Measurements from ENCODE around the gene DIRAS1.

Gene DIRAS1

DNA sequence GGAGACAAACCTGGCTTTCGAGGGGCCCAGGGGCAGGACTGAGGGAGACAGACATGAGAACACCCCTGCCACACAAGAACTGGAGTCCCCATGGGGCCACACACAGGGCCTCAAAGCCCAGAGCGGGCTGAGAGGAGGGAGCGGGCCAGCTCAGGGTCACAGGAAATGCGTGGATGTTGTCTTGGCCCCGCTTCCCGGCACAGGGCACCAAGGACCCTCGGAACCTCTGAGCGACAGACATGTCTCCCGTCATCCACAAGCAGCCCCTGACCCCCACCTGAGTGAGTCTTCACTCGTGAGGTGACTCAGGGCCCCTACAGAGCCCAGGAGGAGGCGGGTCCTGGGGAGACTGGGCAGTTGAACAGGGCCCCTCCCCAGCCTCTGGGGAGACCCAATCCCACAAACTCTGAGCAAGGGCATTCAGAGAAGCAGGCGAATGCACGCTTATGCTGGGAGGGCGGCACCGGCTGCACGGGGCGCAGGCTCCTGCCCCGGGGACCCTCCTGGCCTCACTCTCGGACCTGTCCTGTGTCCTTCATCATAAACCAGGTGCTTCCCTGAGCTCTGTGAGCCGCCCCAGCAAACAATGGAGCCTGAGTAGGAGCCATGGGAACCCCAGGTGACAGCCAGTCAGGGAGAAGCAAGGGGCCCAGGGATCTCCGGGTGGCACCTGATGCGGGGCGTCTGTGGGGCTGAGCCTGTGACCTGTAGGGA, 41.8 kb upstream of the DIRAS1 start:
- no peak overlapping the region for H3K4me3 ChIP-seq (ENCODE audit: extremely low read depth, insufficient read depth, low read length, poor library complexity, severe bottlenecking)
- H3K36me3 ChIP-seq (ENCODE audit: control insufficient read depth, insufficient read depth, low read length): peaks cover 88% of the 10 kb centered on the region
- H3K4me1 ChIP-seq (ENCODE audit: control insufficient read depth, insufficient read depth, low read length, poor library complexity, severe bottlenecking): no peaks in the 10 kb centered on the region
- H3K9me3 ChIP-seq (ENCODE audit: control insufficient read depth, low read length): no peaks in the 10 kb centered on the region
- no peak overlapping the region for H3K27ac ChIP-seq (ENCODE audit: low read depth, low read length, severe bottlenecking)
- WGBS, 2 experiments (ENCODE audit: insufficient coverage in 2 of 2): 94 to 97% methylated on average over 17 to 23 of the region's 23 CpGs

DNA sequence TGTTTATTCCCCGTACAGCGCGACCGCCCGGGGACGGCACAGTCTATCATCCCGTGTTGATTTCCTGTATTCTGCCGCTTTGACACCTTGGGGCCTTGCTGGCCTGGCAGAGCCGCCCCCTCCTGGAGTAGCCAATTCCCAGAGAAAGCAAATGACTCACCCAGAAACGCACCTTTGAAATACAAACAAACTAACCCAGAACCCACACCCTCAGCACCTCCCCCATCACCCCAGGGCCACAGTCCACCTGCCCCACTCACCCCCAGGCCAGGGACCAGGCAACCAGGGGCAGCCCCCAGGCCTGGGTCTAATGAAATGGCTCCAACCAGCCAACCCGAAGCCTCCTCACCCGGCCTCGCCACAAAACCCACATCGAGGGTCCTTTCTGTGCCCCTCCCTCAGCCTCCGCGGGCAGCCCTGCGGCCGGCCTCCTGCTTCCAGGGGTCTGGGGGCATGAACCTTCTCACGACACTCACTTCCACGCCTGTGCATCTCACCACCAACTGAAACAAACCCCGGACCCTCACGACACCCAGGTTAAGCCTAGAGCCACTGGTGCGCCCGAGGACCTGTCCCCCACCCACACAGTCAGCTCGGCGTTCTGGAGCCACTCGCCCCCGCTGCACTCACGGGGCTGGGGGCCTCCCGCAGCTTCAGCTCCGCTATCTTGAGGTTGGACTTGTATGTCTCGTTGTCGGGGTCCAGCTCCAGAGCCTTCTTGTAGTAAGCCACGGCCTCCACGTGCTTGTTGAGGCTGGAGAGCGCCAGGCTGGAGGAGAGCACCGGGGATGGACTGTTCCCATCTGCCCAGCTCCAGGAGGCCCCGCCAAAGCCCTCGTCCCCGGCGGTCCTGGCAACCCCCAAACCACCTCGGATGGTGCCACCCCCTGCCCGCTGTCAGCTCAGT, 41.0 kb upstream of the DIRAS1 start:
- Histone ChIP-seq H3K4me3 (ENCODE audit: extremely low read depth, insufficient read depth, low read length, poor library complexity, severe bottlenecking) (no peak overlapping the region), H3K36me3 (ENCODE audit: control insufficient read depth, insufficient read depth, low read length) (peaks cover 85% of the 10 kb centered on the region), H3K27ac (ENCODE audit: low read depth, low read length, severe bottlenecking) (no peak overlapping the region), H3K9me3 (ENCODE audit: control insufficient read depth, low read length) (no peaks in the 10 kb centered on the region), H3K4me1 (ENCODE audit: control insufficient read depth, insufficient read depth, low read length, poor library complexity, severe bottlenecking) (no peaks in the 10 kb centered on the region)
- WGBS, 2 experiments (ENCODE audit: insufficient coverage in 2 of 2): 94 to 95% methylated on average over 20 to 43 of the region's 43 CpGs

DNA sequence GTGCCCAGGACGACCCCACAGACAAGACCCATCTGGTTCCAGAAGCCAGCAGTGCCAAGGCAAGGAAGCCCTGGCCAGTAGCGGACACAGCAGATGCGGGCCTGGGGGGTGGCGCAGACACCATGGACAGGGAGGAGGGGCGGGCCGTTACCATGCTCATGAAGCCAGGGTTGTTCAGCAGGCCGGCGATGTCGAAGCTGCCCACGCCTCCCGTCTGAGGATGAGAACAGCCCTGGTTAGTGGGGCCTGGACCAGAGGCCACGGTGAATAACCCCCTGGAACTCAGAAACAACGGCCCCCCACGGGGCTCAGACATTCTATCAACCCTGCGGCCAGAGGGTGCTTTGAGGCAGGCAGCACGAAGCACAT, 40.1 kb upstream of the DIRAS1 start:
- no peak overlapping the region for H3K27ac ChIP-seq (ENCODE audit: low read depth, low read length, severe bottlenecking)
- H3K4me1 ChIP-seq (ENCODE audit: control insufficient read depth, insufficient read depth, low read length, poor library complexity, severe bottlenecking): no peaks in the 10 kb centered on the region
- no peaks in the 10 kb centered on the region for H3K9me3 ChIP-seq (ENCODE audit: control insufficient read depth, low read length)
- peaks cover 86% of the 10 kb centered on the region for H3K36me3 ChIP-seq (ENCODE audit: control insufficient read depth, insufficient read depth, low read length)
- H3K4me3 ChIP-seq (ENCODE audit: extremely low read depth, insufficient read depth, low read length, poor library complexity, severe bottlenecking): no peak overlapping the region
- WGBS, 2 experiments (ENCODE audit: insufficient coverage in 2 of 2): 91 to 94% methylated on average over 15 of the region's 16 CpGs

DNA sequence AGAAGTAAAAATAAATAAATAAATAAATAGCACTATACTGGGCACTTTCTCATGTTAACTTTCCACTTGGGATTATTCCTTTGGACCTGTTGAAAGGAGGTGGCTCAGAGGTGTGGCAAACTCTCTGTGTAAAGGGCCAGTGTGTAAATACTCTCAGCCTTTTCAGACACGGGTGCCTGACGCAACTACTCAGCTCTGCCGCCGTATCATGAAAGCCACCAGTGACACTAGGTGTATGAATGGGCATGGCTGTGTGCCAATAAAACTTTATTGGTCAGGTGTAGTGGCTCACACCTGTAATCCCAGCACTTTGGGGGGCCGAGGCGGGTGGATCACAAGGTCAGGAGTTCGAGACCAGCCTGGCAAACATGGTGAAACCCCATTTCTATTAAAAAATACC, 38.8 kb upstream of the DIRAS1 start:
- 98 to 100% methylated on average over 7 of the region's 7 CpGs for whole genome bisulfite sequencing, 2 experiments (ENCODE audit: insufficient coverage in 2 of 2)
- Histone ChIP-seq H3K9me3 (ENCODE audit: control insufficient read depth, low read length) (no peaks in the 10 kb centered on the region), H3K4me1 (ENCODE audit: control insufficient read depth, insufficient read depth, low read length, poor library complexity, severe bottlenecking) (no peaks in the 10 kb centered on the region), H3K27ac (ENCODE audit: low read depth, low read length, severe bottlenecking) (no peak overlapping the region), H3K4me3 (ENCODE audit: extremely low read depth, insufficient read depth, low read length, poor library complexity, severe bottlenecking) (no peak overlapping the region), H3K36me3 (ENCODE audit: control insufficient read depth, insufficient read depth, low read length) (peaks cover 89% of the 10 kb centered on the region)

DNA sequence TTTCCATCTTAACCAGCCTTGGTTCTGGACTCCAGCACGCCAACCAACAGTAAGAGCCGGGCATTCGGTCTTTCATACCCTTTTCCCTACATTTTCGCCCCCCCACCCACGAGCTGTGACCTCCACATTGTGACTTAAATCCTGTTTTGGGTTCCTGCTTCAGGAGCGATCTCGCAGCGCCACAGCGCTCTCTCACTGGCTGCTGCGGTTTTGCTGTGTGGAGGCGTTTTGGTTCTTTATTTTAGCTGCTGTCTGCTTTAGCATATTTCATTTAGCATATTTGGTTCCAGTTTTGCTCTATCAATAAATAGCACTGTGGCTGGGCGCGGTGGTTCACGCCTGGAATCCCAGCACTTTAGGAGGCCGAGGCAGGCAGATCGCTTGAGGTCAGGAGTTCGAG, 38.2 kb upstream of the DIRAS1 start:
- 92 to 96% methylated on average over 9 to 13 of the region's 17 CpGs for WGBS, 2 experiments (ENCODE audit: insufficient coverage in 2 of 2)

DNA sequence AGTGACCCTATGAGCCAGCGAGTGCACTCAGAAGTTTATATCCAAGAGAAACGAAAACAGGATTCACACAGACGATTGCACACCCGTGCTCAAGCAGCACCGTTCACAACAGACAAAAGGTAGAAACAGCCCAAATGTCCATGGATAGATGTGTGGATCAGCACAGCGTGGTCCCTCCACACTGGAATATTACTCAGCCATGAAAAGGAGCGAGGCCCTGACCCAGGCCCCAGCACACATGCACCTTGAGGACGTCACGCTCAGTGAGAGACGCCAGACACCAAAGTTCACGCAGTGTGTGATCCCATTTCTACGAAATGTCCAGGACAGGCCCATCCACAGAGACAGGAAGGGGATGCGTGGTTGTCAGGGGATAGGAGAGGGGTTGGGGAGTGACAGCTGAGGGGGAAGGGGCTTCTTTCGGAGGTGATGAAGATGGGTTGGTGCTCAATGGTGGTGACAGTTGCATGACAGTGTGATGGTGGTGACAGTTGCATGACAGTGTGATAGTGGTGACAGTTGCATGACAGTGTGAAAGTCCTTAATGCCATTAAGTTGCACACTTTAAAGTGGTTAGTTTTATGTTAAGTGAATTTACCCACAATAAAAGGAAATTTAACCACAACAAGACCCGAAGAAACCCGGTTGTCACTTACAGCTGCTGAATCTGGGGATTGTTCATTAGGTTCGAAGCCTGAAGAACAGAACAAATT, 37.6 kb upstream of the DIRAS1 start:
- Histone ChIP-seq H3K27ac (ENCODE audit: low read depth, low read length, severe bottlenecking) (no peak overlapping the region), H3K36me3 (ENCODE audit: control insufficient read depth, insufficient read depth, low read length) (peaks cover 88% of the 10 kb centered on the region), H3K4me3 (ENCODE audit: extremely low read depth, insufficient read depth, low read length, poor library complexity, severe bottlenecking) (no peak overlapping the region), H3K9me3 (ENCODE audit: control insufficient read depth, low read length) (no peaks in the 10 kb centered on the region), H3K4me1 (ENCODE audit: control insufficient read depth, insufficient read depth, low read length, poor library complexity, severe bottlenecking) (no peaks in the 10 kb centered on the region)
- 98 to 99% methylated on average over 16 to 17 of the region's 17 CpGs for WGBS, 2 experiments (ENCODE audit: insufficient coverage in 2 of 2)

More for the DNA sequence above, 38.2 kb upstream of the DIRAS1 start:
- no peaks in the 10 kb centered on the region for H3K9me3 ChIP-seq (ENCODE audit: control insufficient read depth, low read length)
- no peak overlapping the region for H3K27ac ChIP-seq (ENCODE audit: low read depth, low read length, severe bottlenecking)
- H3K36me3 ChIP-seq (ENCODE audit: control insufficient read depth, insufficient read depth, low read length): peaks cover 89% of the 10 kb centered on the region
- H3K4me3 ChIP-seq (ENCODE audit: extremely low read depth, insufficient read depth, low read length, poor library complexity, severe bottlenecking): no peak overlapping the region
- H3K4me1 ChIP-seq (ENCODE audit: control insufficient read depth, insufficient read depth, low read length, poor library complexity, severe bottlenecking): no peaks in the 10 kb centered on the region

DNA sequence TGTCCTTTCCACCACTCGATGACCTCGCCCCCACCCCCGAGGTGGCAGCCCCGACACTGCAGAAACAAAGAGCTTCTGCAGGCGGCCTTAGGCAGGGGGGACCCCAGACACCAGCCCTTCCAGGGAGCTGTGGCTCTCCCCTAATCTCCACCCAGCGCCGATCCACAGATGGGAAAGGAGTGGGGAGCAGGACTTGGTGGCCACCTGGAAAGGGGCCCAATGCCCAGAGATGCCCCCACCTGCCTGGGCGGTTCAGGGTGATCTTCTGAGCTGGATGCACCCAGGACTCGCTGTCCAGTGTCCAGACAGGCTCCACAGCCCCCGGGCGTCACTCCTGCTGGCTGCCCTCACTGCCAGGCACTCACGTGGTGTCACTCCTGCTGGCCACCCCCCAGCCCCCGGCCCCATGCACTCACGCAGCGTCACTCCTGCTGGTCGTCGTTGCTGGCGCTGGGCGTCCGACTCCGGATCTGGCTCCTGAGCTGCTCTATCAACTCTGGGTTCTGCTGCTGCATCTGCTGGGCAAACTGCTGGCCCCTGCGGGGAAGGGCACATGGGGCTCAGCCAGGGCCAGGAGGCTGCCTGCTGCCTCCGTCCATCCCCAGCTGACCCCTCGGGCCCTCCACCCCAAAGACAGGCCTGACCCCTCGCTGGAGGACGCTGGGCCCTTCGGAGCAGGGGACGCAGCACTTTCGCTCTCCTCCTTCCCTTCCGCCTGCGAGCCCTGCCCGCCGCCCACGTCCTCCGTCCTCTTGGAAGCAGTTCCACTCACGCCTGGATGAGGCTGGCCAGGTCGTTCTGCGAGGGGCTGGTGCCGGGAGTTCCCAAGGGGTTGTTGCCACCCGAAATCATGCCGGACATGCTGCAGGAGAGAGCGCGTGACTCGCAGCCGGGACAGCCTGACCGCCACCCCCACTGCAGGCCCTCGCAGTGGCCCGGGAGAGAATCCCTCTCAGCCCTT, 36.0 kb upstream of the DIRAS1 start:
- WGBS, 2 experiments (ENCODE audit: insufficient coverage in 2 of 2): 95 to 98% methylated on average over 41 to 45 of the region's 48 CpGs
- H3K4me3 ChIP-seq (ENCODE audit: extremely low read depth, insufficient read depth, low read length, poor library complexity, severe bottlenecking): no peak overlapping the region
- no peak overlapping the region for H3K27ac ChIP-seq (ENCODE audit: low read depth, low read length, severe bottlenecking)
- H3K36me3 ChIP-seq (ENCODE audit: control insufficient read depth, insufficient read depth, low read length): peaks cover 78% of the 10 kb centered on the region
- no peaks in the 10 kb centered on the region for H3K4me1 ChIP-seq (ENCODE audit: control insufficient read depth, insufficient read depth, low read length, poor library complexity, severe bottlenecking)
- H3K9me3 ChIP-seq (ENCODE audit: control insufficient read depth, low read length): no peaks in the 10 kb centered on the region

DNA sequence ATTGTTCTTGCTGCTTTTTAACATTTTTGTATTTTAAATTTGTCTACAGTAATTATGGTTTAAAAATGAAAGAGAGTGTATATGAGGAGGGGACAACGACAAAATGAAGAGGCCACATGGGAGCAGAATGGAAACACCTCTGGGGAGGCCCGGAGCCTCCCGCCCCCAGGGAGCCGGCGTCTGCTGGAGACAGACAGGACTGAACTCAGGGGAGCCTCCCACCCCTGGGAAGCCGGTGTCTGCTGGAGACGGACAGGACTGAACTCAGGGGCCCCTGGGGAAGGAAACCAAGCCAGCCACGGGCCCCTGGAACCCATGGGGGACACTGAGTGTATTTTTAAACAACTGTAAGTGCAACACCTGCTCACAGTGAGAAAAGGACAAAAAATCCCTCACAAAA, 35.3 kb upstream of the DIRAS1 start:
- H3K9me3 ChIP-seq (ENCODE audit: control insufficient read depth, low read length): no peaks in the 10 kb centered on the region
- H3K36me3 ChIP-seq (ENCODE audit: control insufficient read depth, insufficient read depth, low read length): peaks cover 72% of the 10 kb centered on the region
- WGBS, 2 experiments (ENCODE audit: insufficient coverage in 2 of 2): 93 to 96% methylated on average over 8 of the region's 8 CpGs

DNA sequence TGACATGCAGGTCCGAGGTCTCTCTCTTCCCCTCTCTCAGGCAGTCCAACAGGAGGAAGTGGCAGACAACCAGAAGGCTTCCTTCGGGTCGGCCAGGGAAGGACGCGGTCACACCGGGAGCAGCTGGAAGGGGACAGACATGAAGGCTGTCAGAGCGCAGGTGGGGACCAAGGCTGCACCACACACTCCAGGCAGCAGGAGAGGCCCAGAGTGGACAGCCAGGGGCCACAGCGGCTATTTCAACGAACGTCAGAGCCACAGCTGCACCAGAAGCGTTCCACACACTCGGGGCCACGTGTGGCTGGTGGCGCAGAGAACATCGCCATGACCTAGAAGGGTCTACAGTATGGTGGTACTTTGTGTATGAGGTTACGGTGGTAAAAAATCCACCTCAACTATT, 34.6 kb upstream of the DIRAS1 start:
- peaks cover 67% of the 10 kb centered on the region for H3K36me3 ChIP-seq (ENCODE audit: control insufficient read depth, insufficient read depth, low read length)
- no peaks in the 10 kb centered on the region for H3K9me3 ChIP-seq (ENCODE audit: control insufficient read depth, low read length)
- WGBS, 2 experiments (ENCODE audit: insufficient coverage in 2 of 2): 92 to 97% methylated on average over 2 to 10 of the region's 16 CpGs
- H3K4me3 ChIP-seq (ENCODE audit: extremely low read depth, insufficient read depth, low read length, poor library complexity, severe bottlenecking): no peak overlapping the region
- H3K27ac ChIP-seq (ENCODE audit: low read depth, low read length, severe bottlenecking): no peak overlapping the region
- no peaks in the 10 kb centered on the region for H3K4me1 ChIP-seq (ENCODE audit: control insufficient read depth, insufficient read depth, low read length, poor library complexity, severe bottlenecking)

More for the DNA sequence above, 35.3 kb upstream of the DIRAS1 start:
- no peak overlapping the region for H3K27ac ChIP-seq (ENCODE audit: low read depth, low read length, severe bottlenecking)
- no peaks in the 10 kb centered on the region for H3K4me1 ChIP-seq (ENCODE audit: control insufficient read depth, insufficient read depth, low read length, poor library complexity, severe bottlenecking)
- H3K4me3 ChIP-seq (ENCODE audit: extremely low read depth, insufficient read depth, low read length, poor library complexity, severe bottlenecking): no peak overlapping the region

DNA sequence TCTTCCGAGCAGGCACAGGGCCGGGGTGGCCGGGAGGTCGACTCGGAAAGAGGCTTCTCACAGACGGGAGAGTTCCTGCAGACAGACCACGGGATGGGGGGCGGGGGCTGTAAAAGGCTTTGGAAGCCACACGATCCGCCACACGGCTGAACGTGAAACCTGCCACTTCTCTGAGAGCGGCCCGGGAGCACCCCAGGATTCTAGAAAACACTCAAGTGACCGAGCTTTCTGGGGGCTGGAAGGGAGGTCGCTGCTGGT, 34.2 kb upstream of the DIRAS1 start:
- Histone ChIP-seq H3K4me1 (ENCODE audit: control insufficient read depth, insufficient read depth, low read length, poor library complexity, severe bottlenecking) (no peaks in the 10 kb centered on the region), H3K36me3 (ENCODE audit: control insufficient read depth, insufficient read depth, low read length) (peaks cover 62% of the 10 kb centered on the region), H3K9me3 (ENCODE audit: control insufficient read depth, low read length) (no peaks in the 10 kb centered on the region), H3K27ac (ENCODE audit: low read depth, low read length, severe bottlenecking) (no peak overlapping the region), H3K4me3 (ENCODE audit: extremely low read depth, insufficient read depth, low read length, poor library complexity, severe bottlenecking) (no peak overlapping the region)
- WGBS, 2 experiments (ENCODE audit: insufficient coverage in 2 of 2): 94 to 95% methylated on average over 16 of the region's 16 CpGs
